ENCODE measurements around the gene PWWP2B.

DNA sequence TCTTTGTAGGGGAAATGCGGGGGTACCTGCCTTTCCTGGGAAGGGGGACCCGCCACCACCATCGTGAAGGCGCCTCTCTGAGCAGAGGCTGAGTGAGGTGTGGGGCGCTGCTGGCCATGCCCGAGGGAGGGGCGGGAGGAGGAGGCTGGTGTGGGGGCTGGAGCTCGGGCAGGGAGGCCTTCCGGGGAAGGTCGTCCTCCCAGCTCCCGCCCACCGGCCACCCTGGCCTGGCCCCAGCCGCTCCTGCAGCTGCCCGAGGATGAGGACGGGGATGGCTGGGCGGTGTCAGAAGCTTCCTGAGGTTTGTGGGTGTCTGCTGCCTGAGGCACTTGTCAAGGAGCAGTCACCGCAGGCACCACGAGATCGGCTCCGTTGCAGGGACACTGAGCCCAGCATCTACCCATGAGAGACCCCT, 11.4 kb downstream of the PWWP2B start:
- TF ChIP-seq ZBTB7A (IDR thresholded peaks at IDR 0.05; ENCODE audit: low read depth) (no peak), EGR1 (IDR thresholded peaks at IDR 0.05) (no peak), NFIC (IDR thresholded peaks at IDR 0.05) (no peak), CREB1 (IDR thresholded peaks at IDR 0.05; ENCODE audit: low read depth) (no peak), EP300 (IDR thresholded peaks at IDR 0.05; ENCODE audit: borderline replicate concordance) (no peak), TAF1 (IDR thresholded peaks at IDR 0.05; ENCODE audit: low read depth) (no peak; the same call in 1 of the 2 replicates), TEAD4 (IDR thresholded peaks at IDR 0.05) (no peak)

Measured in Ishikawa (cell line).